PC-9 (cell line): ENCODE data around the gene TOX3. TPM values are rescaled to one million over a fixed set of nuclear protein-coding genes. Genes with fewer than 3 reads are reported as not detected.

Experiments
- BruUV-seq: library from RNA; stranded (reverse); fragments of 400-500 nt; replicated peaks from 2 replicates; lab custom pipeline; 2021; lab: Mats Ljungman, UMichigan
- CTCF ChIA-PET: fragments of 300-600 bp; sonication (Branson Sonifier 250); formaldehyde crosslinking; loops from one replicate; lab custom pipeline; 2022; ENCODE audit warnings: antibody characterized with exemption; lab: Charles Lee
- POLR2A ChIA-PET: fragments of 300-600 bp; sonication (Branson Sonifier 250); formaldehyde crosslinking; loops from one replicate; lab custom pipeline; 2022; ENCODE audit warnings: antibody characterized with exemption; ENCODE audit not compliant: unreplicated experiment; lab: Charles Lee
- DNase-seq, 2 experiments: peaks; one replicate each; pipeline versions ENCODE4 v3.0.0 to v3.0.0-alpha.2; 2015 to 2022; ENCODE audit warnings: mixed read lengths in 1 of 2
- H2AFZ ChIP-seq: fragments of 200-600 bp; sonication (generic); 2 replicates; pipeline ENCODE4 v1.8.1; 2017; ENCODE audit warnings: antibody characterized with exemption
- H3F3A ChIP-seq: fragments of 200-600 bp; sonication (generic); 2 replicates; pipeline ENCODE4 v1.8.1; 2017; ENCODE audit warnings: antibody characterized with exemption, mild to moderate bottlenecking, low read depth; ENCODE audit not compliant: insufficient read depth
- H3K27ac ChIP-seq: fragments of 200-600 bp; sonication (generic); 2 replicates; pipeline ENCODE4 v1.6.1; 2016; ENCODE audit warnings: mixed run types
- H3K27me3 ChIP-seq: fragments of 200-600 bp; sonication (generic); 2 replicates; pipeline ENCODE4 v1.6.1; 2016; ENCODE audit warnings: low read depth, mixed run types; ENCODE audit not compliant: insufficient read depth
- H3K36me3 ChIP-seq: fragments of 200-600 bp; sonication (generic); 2 replicates; pipeline ENCODE4 v1.6.1; 2016; ENCODE audit warnings: low read depth, mixed run types
- H3K4me1 ChIP-seq: fragments of 200-600 bp; sonication (generic); replicated peaks from 2 replicates; pipeline ENCODE4 v1.6.1; 2016; ENCODE audit warnings: mixed run types; ENCODE audit not compliant: insufficient read depth
- H3K4me2 ChIP-seq: fragments of 200-600 bp; sonication (generic); 2 replicates; pipeline ENCODE4 v1.6.1; 2017; ENCODE audit warnings: mixed run types
- H3K4me3 ChIP-seq: fragments of 200-600 bp; sonication (generic); 2 replicates; pipeline ENCODE4 v1.6.1; 2016; ENCODE audit warnings: mixed run types
- H3K79me2 ChIP-seq: fragments of 200-600 bp; sonication (generic); 2 replicates; pipeline ENCODE4 v1.6.1; 2017; ENCODE audit warnings: low read depth, mixed run types
- H3K9me2 ChIP-seq: fragments of 200-600 bp; sonication (generic); 2 replicates; pipeline ENCODE4 v1.8.1; 2017; ENCODE audit warnings: mild to moderate bottlenecking; ENCODE audit not compliant: insufficient read depth
- H3K9me3 ChIP-seq: fragments of 200-600 bp; sonication (generic); 2 replicates; pipeline ENCODE4 v1.8.1; 2016; ENCODE audit warnings: low read depth; ENCODE audit not compliant: insufficient read depth
- H4K20me1 ChIP-seq: fragments of 200-600 bp; sonication (generic); 2 replicates; pipeline ENCODE4 v1.8.1; 2017; ENCODE audit not compliant: insufficient read depth
- EZH2 ChIP-seq: fragments of 200-600 bp; sonication (generic); IDR thresholded peaks from 2 replicates; pipeline ENCODE4 v1.8.0; 2017; ENCODE audit warnings: antibody characterized with exemption, low read depth
- intact Hi-C: fragments of 100-400 bp; cut with micrococcal nuclease; formaldehyde crosslinking; loops from one replicate; pipeline ENCODE4 v1.10.0; 2022; ENCODE audit not compliant: unreplicated experiment
- total RNA-seq: library from RNA; stranded (reverse); gene quantifications from 2 replicates; pipeline ENCODE4 v1.2.3, GENCODE V29; 2021
- TF ChIP-seq, protein P1 (sequence below): fragments of 200-600 bp; sonication (generic); conservative IDR thresholded peaks from 2 replicates; pipeline ENCODE4 v1.6.1; 2017; ENCODE audit warnings: mixed run types, antibody characterized with exemption, mild to moderate bottlenecking, moderate library complexity

The TOX3 gene
- total RNA-seq, 1 experiment from 2014 or later = not detected

DNA sequence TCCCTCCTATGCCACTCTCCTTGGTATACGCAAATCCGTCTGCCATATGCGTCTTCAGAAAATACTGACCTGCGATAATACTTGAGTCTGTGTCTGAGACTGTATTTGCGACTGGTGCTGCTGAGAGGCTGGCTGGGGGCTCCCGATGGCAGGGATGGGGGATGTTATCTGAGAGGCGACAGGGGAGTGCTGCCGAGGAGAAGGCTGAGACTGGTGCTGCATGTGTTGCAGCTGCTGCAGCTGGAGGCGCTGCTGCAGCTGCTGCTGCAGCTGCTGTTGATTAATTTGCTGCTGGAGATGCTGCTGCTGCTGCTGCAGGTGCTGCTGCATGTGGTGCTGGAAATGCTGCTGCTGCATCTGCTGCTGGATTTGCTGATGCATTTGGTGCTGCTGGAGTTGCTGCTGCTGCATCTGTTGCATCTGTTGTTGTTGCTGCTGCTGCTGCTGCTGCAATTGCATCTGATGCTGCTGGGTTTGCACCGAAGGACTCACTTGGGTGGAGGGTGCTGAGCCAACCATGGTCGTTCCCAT lies 107.7 kb downstream of the TOX3 start:
- Histone ChIP-seq H3K79me2 (no peaks in the 10 kb centered on the region), H3K9me3 (no peaks in the 10 kb centered on the region), H2AFZ (no peak overlapping the region), H3K36me3 (no peaks in the 10 kb centered on the region), H3K4me2 (no peak overlapping the region), H3K27me3 (no peaks in the 10 kb centered on the region), H3K9me2 (no peaks in the 10 kb centered on the region), H4K20me1 (no peaks in the 10 kb centered on the region), H3K4me1 (no peaks in the 10 kb centered on the region), H3F3A (no peaks in the 10 kb centered on the region), H3K27ac (no peak overlapping the region), H3K4me3 (no peak overlapping the region)
- CTCF ChIA-PET = no interaction called here
- TF ChIP-seq EZH2 = no peak
- TF ChIP-seq, protein P1, sequence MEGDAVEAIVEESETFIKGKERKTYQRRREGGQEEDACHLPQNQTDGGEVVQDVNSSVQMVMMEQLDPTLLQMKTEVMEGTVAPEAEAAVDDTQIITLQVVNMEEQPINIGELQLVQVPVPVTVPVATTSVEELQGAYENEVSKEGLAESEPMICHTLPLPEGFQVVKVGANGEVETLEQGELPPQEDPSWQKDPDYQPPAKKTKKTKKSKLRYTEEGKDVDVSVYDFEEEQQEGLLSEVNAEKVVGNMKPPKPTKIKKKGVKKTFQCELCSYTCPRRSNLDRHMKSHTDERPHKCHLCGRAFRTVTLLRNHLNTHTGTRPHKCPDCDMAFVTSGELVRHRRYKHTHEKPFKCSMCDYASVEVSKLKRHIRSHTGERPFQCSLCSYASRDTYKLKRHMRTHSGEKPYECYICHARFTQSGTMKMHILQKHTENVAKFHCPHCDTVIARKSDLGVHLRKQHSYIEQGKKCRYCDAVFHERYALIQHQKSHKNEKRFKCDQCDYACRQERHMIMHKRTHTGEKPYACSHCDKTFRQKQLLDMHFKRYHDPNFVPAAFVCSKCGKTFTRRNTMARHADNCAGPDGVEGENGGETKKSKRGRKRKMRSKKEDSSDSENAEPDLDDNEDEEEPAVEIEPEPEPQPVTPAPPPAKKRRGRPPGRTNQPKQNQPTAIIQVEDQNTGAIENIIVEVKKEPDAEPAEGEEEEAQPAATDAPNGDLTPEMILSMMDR = no peak
- no peak for DNase-seq
- POLR2A ChIA-PET = no interaction called here
- intact Hi-C loops = no loop called here
- BruUV-seq = no TSS peak

DNA sequence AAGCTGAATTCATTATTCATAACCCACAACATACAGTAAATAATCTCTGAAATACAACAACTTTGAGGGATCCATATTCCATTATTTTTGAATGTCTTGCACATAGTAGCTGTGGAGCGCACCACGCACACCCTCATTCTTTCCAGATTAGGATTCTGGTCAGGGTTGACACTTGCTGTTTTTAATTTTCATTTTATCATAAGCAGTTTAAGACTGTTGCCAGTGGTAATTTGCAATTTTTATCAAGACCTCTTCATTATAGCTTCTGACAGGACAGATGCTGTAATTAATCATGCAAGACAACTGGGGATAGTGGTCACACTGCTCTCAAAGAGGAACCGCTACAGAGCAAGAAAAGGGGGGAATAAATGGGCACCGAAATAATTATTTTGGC lies 109.7 kb downstream of the TOX3 start:
- Histone ChIP-seq H3K4me1 (no peaks in the 10 kb centered on the region), H3K79me2 (no peaks in the 10 kb centered on the region), H4K20me1 (no peaks in the 10 kb centered on the region), H3K9me2 (no peaks in the 10 kb centered on the region), H3K4me2 (no peak overlapping the region), H3K4me3 (no peak overlapping the region), H3K9me3 (no peaks in the 10 kb centered on the region), H3K27ac (no peak overlapping the region), H2AFZ (no peak overlapping the region), H3K27me3 (no peaks in the 10 kb centered on the region), H3F3A (no peaks in the 10 kb centered on the region), H3K36me3 (no peaks in the 10 kb centered on the region)
- no peak for TF ChIP-seq EZH2
- TF ChIP-seq, protein P1 = no peak
- intact Hi-C loops = no loop called here
- no peak for DNase-seq
- POLR2A ChIA-PET = no interaction called here
- CTCF ChIA-PET = no interaction called here
- BruUV-seq = no TSS peak

DNA sequence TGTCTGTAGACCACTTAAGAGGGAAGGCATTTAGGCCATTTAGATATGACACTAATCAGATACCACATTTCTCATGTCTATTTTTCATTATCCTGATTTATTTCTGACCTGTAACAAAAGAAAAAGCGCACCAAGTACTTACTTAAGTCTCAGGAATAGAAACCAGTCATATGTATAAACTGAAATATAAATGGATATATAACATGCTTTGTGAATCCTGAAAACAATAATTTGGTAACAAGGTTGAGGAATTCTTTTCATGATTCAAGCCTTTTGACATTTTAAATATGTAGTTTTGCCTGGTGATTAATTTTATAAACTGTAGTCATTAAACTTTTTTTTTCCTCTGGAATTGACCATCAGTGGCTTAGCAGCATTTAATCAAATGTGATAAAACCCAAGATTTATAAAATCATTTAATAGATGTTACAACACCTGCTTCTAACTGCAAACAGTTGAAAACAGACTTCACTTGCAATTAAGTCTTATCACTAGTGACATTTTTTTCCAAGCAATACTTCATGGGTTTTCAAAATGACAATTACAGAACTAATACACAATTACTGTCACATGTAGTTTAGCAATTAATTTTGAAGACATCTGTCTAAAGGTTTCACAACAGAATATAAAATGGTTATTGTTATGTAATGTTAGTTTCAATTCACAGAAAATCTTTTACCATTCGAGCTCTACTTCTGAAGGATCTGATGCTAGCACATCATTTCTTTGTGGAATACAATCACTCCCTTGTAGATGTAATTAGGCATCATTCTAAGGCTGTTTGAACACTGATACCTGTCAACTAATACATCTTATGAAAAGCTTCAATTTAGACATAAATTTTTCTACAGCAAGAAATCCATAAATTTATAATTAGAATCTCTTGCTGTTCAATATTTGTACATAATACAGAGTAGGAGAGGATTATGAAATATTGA lies 110.3 kb downstream of the TOX3 start:
- POLR2A ChIA-PET = no interaction called here
- no peak overlapping the region for H3K4me3 ChIP-seq
- no peaks in the 10 kb centered on the region for H3K27me3 ChIP-seq
- H4K20me1 ChIP-seq = no peaks in the 10 kb centered on the region
- CTCF ChIA-PET = no interaction called here
- DNase-seq = no peak
- H3F3A ChIP-seq = no peaks in the 10 kb centered on the region
- no peak overlapping the region for H2AFZ ChIP-seq
- no peaks in the 10 kb centered on the region for H3K79me2 ChIP-seq
- no peak for TF ChIP-seq EZH2
- TF ChIP-seq, protein P1 = no peak
- BruUV-seq = no TSS peak
- no peak overlapping the region for H3K4me2 ChIP-seq
- H3K9me3 ChIP-seq = no peaks in the 10 kb centered on the region
- intact Hi-C loops = no loop called here
- H3K9me2 ChIP-seq = no peaks in the 10 kb centered on the region
- no peaks in the 10 kb centered on the region for H3K36me3 ChIP-seq
- no peak overlapping the region for H3K27ac ChIP-seq
- H3K4me1 ChIP-seq = no peaks in the 10 kb centered on the region
